H1 (cell line): ENCODE measurements around the gene MYH6. TPM values are rescaled to one million over a fixed set of nuclear protein-coding genes. Genes with fewer than 3 reads are reported as not detected.

Source experiments
- CTCF ChIA-PET: fragments of 300-600 bp; sonication (Branson Sonifier 250); formaldehyde crosslinking; loops from one replicate; lab custom pipeline; 2021; ENCODE audit not compliant: partially characterized antibody; lab: Charles Lee
- POLR2A ChIA-PET: fragments of 300-600 bp; sonication (Branson Sonifier 250); formaldehyde crosslinking; loops from one replicate; lab custom pipeline; 2021; ENCODE audit warnings: inconsistent platforms; ENCODE audit not compliant: partially characterized antibody; lab: Charles Lee
- DNase-seq, 2 experiments: peaks; one replicate each; pipeline versions ENCODE4 v3.0.0 to v3.0.0-alpha.2; 2010 to 2022; ENCODE audit warnings: low spot score in 2 of 2, low read depth in 1 of 2, mixed read lengths in 1 of 2
- FAIRE-seq: peaks from 2 replicates; lab custom pipeline; 2011; peaks lifted over from hg19 to GRCh38; lab: Jason Lieb, UNC
- H2AFZ ChIP-seq: 2 replicates; pipeline ENCODE4 v1.8.1; 2012; ENCODE audit warnings: low read length, inconsistent platforms
- H2AK5ac ChIP-seq: 2 replicates; pipeline ENCODE4 v1.6.1; 2013; ENCODE audit warnings: low read depth, low read length
- H2BK120ac ChIP-seq: replicated peaks from 2 replicates; pipeline ENCODE3; 2013; ENCODE audit warnings: low read depth, low read length, inconsistent platforms
- H2BK12ac ChIP-seq: 2 replicates; pipeline ENCODE4 v1.6.1; 2013; ENCODE audit warnings: low read depth, low read length
- H2BK15ac ChIP-seq: 2 replicates; pipeline ENCODE4 v1.6.1; 2013; ENCODE audit warnings: low read length
- H2BK20ac ChIP-seq: 2 replicates; pipeline ENCODE4 v1.6.1; 2013; ENCODE audit warnings: low read length
- H2BK5ac ChIP-seq: 2 replicates; pipeline ENCODE4 v1.6.1; 2013; ENCODE audit warnings: low read depth, low read length
- H3K14ac ChIP-seq: 2 replicates; pipeline ENCODE4 v1.6.1; 2013; ENCODE audit warnings: inconsistent platforms; ENCODE audit not compliant: insufficient read length
- H3K18ac ChIP-seq: 2 replicates; pipeline ENCODE4 v1.6.1; 2013; ENCODE audit warnings: low read length; ENCODE audit errors: extremely low read depth
- H3K23ac ChIP-seq: 2 replicates; pipeline ENCODE4 v1.6.1; 2013; ENCODE audit warnings: inconsistent platforms; ENCODE audit not compliant: insufficient read length
- H3K23me2 ChIP-seq: 2 replicates; pipeline ENCODE4 v1.6.1; 2013; ENCODE audit warnings: low read depth, low read length
- H3K27ac ChIP-seq: 2 replicates; pipeline ENCODE4 v1.6.1; 2011; ENCODE audit warnings: low read depth, low read length, inconsistent platforms
- H3K27me3 ChIP-seq, 4 experiments: replicated peaks in 1 of 4; 1 replicate in 1 of 4; 2 replicates in 3 of 4; pipeline versions ENCODE4 v1.6.1 to v1.8.1; 2011 to 2013; ENCODE audit warnings: low read length in 3 of 4, mild to moderate bottlenecking in 3 of 4, inconsistent platforms in 2 of 4, mixed read lengths in 2 of 4, moderate library complexity in 1 of 4; ENCODE audit not compliant: control insufficient read depth in 3 of 4, insufficient read depth in 3 of 4; ENCODE audit errors: extremely low read depth in 1 of 4
- H3K36me3 ChIP-seq, 4 experiments: 2 replicates each; pipeline versions ENCODE4 v1.6.1 to v1.8.1; 2011 to 2013; ENCODE audit warnings: mild to moderate bottlenecking in 4 of 4, low read length in 3 of 4, moderate library complexity in 2 of 4, control low read depth in 1 of 4, inconsistent platforms in 1 of 4; ENCODE audit not compliant: insufficient read depth in 4 of 4, control insufficient read depth in 2 of 4
- H3K4ac ChIP-seq: replicated peaks from 2 replicates; pipeline ENCODE3; 2013; ENCODE audit warnings: low read length, low read depth, mixed read lengths, inconsistent platforms; ENCODE audit not compliant: insufficient read length
- H3K4me1 ChIP-seq, 4 experiments: replicated peaks in 1 of 4; 1 replicate in 1 of 4; 2 replicates in 3 of 4; pipeline versions ENCODE4 v1.6.1 to v1.8.1; 2011 to 2013; ENCODE audit warnings: low read length in 3 of 4, inconsistent platforms in 2 of 4, mixed read lengths in 1 of 4; ENCODE audit not compliant: insufficient read depth in 4 of 4, control insufficient read depth in 3 of 4
- H3K4me2 ChIP-seq, 2 experiments: 2 replicates each; pipeline versions ENCODE4 v1.6.1 to v1.8.1; 2011 to 2013; ENCODE audit warnings: low read depth in 2 of 2, low read length in 2 of 2, control low read depth in 1 of 2, inconsistent platforms in 1 of 2, mild to moderate bottlenecking in 1 of 2; ENCODE audit not compliant: insufficient read depth in 1 of 2
- H3K4me3 ChIP-seq, 4 experiments: fragments of 200-600, 300-600 bp in 1 of 4; sonication (generic), shearing (Covaris generic), sonication (Bioruptor Twin) in 1 of 4; 2 replicates each; pipeline versions ENCODE4 v1.5.1 to v1.8.1; 2011 to 2016; ENCODE audit warnings: low read length in 4 of 4, low read depth in 3 of 4, control low read depth in 2 of 4, inconsistent platforms in 2 of 4, mild to moderate bottlenecking in 2 of 4, mixed read lengths in 1 of 4, moderate library complexity in 1 of 4; ENCODE audit not compliant: insufficient read depth in 2 of 4; ENCODE audit errors: extremely low read depth in 1 of 4
- H3K56ac ChIP-seq: replicated peaks from 2 replicates; pipeline ENCODE3; 2013; ENCODE audit warnings: low read depth, mild to moderate bottlenecking, mixed read lengths, low read length, inconsistent platforms; ENCODE audit not compliant: insufficient read length
- H3K79me1 ChIP-seq: 2 replicates; pipeline ENCODE4 v1.6.1; 2013; ENCODE audit warnings: low read depth, low read length, control low read depth
- H3K79me2 ChIP-seq, 2 experiments: 2 replicates each; pipeline versions ENCODE4 v1.6.1 to v1.8.1; 2012 to 2013; ENCODE audit warnings: low read length in 2 of 2, mild to moderate bottlenecking in 2 of 2, inconsistent platforms in 1 of 2; ENCODE audit not compliant: insufficient read depth in 2 of 2, control insufficient read depth in 1 of 2
- H3K9ac ChIP-seq, 4 experiments: replicated peaks in 1 of 4; 1 replicate in 1 of 4; 2 replicates in 3 of 4; pipeline versions ENCODE4 v1.6.1 to v1.8.1; 2011 to 2013; ENCODE audit warnings: low read depth in 3 of 4, low read length in 3 of 4, control low read depth in 2 of 4, mild to moderate bottlenecking in 2 of 4, moderate library complexity in 2 of 4, inconsistent platforms in 1 of 4; ENCODE audit errors: extremely low read depth in 1 of 4
- H3K9me3 ChIP-seq, 2 experiments: 2 replicates each; pipeline versions ENCODE4 v1.6.1 to v1.8.1; 2012 to 2013; ENCODE audit warnings: mild to moderate bottlenecking in 2 of 2, moderate library complexity in 2 of 2, control low read depth in 1 of 2, inconsistent platforms in 1 of 2, low read depth in 1 of 2, low read length in 1 of 2, mixed read lengths in 1 of 2; ENCODE audit not compliant: insufficient read depth in 2 of 2
- H4K20me1 ChIP-seq, 2 experiments: replicated peaks in 1 of 2; 2 replicates each; pipeline versions ENCODE3 to v1.8.1; 2011 to 2013; ENCODE audit warnings: inconsistent platforms in 2 of 2, low read length in 2 of 2, mild to moderate bottlenecking in 1 of 2; ENCODE audit not compliant: insufficient read depth in 2 of 2, control insufficient read depth in 1 of 2
- H4K5ac ChIP-seq: 2 replicates; pipeline ENCODE4 v1.6.1; 2013; ENCODE audit warnings: low read length, low read depth, mixed read lengths, inconsistent platforms; ENCODE audit not compliant: insufficient read length
- H4K8ac ChIP-seq: 2 replicates; pipeline ENCODE4 v1.8.0; 2013; ENCODE audit warnings: mild to moderate bottlenecking, moderate library complexity, low read length, inconsistent platforms; ENCODE audit not compliant: insufficient read depth; ENCODE audit errors: extremely low read depth
- H4K91ac ChIP-seq: replicated peaks from 2 replicates; pipeline ENCODE3; 2013; ENCODE audit warnings: low read length, mixed read lengths, inconsistent platforms; ENCODE audit not compliant: insufficient read length
- CHD1 ChIP-seq: IDR thresholded peaks from 2 replicates; pipeline ENCODE4 v1.6.1; 2012; ENCODE audit warnings: low read depth, low read length, improper control_type of control experiment
- NRF1 ChIP-seq: IDR thresholded peaks from 2 replicates; pipeline ENCODE4 v1.6.1; 2011; ENCODE audit warnings: mild to moderate bottlenecking, low read depth, low read length, improper control_type of control experiment
- POU5F1 ChIP-seq: IDR thresholded peaks from 2 replicates; pipeline ENCODE4 v1.6.1; 2011; ENCODE audit warnings: low read depth, mild to moderate bottlenecking, low read length, moderate library complexity
- RBBP5 ChIP-seq: IDR thresholded peaks from 2 replicates; pipeline ENCODE4 v1.7.1; 2012; ENCODE audit warnings: low read depth, mild to moderate bottlenecking, inconsistent platforms, low read length, moderate library complexity, borderline replicate concordance
- RXRA ChIP-seq: IDR thresholded peaks from 2 replicates; pipeline ENCODE4 v1.6.1; 2011; ENCODE audit warnings: low read depth, mild to moderate bottlenecking, low read length, moderate library complexity; ENCODE audit not compliant: insufficient read depth
- SIRT6 ChIP-seq: IDR thresholded peaks from one replicate; pipeline ENCODE4 v1.7.1; 2012; ENCODE audit warnings: low read length, inconsistent platforms
- TCF12 ChIP-seq: IDR thresholded peaks from 2 replicates; pipeline ENCODE4 v1.6.1; 2011; ENCODE audit warnings: low read depth, mild to moderate bottlenecking, low read length
- WGBS, 2 experiments: shearing (Covaris generic) in 1 of 2; methylation state at CpG; one replicate each; pipeline versions ENCODE4 v1.1.6 to v1.1.7; 2013 to 2015; ENCODE audit warnings: low lambda C conversion rate in 2 of 2, mixed read lengths in 2 of 2, inconsistent platforms in 1 of 2, low coverage in 1 of 2, missing lambda C conversion rate in 1 of 2; ENCODE audit not compliant: insufficient replicate concordance in 2 of 2, insufficient coverage in 1 of 2, insufficient read length in 1 of 2; ENCODE audit errors: extremely low coverage in 1 of 2, missing lambda C conversion rate in 1 of 2; 5-methylcytosine and 5-hydroxymethylcytosine counted together
- polyA plus RNA-seq, 7 experiments: library from polyadenylated mRNA; depleted of rRNA in 3 of 7; stranded (reverse) in 5 of 7; unstranded in 2 of 7; fragments of >200 nt in 5 of 7; fragments of 200-250 nt in 2 of 7; gene quantifications; 1 replicate in 5 of 7; 2 replicates in 1 of 7; 4 replicates in 1 of 7; pipeline versions ENCODE4 v1.2.1 to v1.2.3, GENCODE V29; 2011 to 2013; ENCODE audit warnings: missing spikeins in 2 of 7, mixed read lengths in 2 of 7
- total RNA-seq: library from RNA; stranded (reverse); fragmentation: NEBNext Ultra II Directional; extraction: Animal tissue kit (Norgen Biotek cat#: 25700); gene quantifications from 2 replicates; pipeline ENCODE4 v1.2.1, GENCODE V29; 2021
- TF ChIP-seq, protein P1 (sequence below): IDR thresholded peaks from 2 replicates; pipeline ENCODE4 v1.6.1; 2011; ENCODE audit warnings: low read length, improper control_type of control experiment

MYH6 gene
- total and polyA plus RNA-seq, 2 of the 8 experiments (the other 6 are each of a cell fraction or from before 2014, with no cell fraction given), result 0.03 TPM; not detected in 1

DNA sequence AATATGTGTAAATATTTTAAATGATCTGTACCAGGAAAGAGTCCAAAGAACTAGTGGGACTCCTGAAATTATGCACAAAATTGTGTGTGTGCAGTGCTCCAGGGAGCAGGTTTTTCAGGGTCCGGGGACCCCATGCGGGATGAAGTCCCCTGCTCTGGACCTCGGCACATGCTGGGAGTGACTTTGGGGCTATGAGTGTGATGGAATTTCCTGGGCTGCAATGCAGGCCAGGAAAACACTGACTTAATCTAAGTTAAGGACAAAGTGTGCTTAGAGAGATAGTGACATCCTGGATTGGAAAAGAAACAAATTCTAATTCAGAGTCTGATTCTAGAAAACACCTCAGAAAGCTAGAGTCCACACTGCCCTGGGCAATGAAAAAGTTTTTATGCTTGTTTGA, 6.2 kb upstream of the MYH6 start:
- no peaks in the 10 kb centered on the region; a peak in 1 of 7 replicates for H3K4me1 ChIP-seq
- H3K23ac ChIP-seq, result no peak overlapping the region
- no peak overlapping the region for H2BK120ac ChIP-seq
- H2BK15ac ChIP-seq, result no peak overlapping the region
- no peak overlapping the region for H2BK5ac ChIP-seq
- H3K79me2 ChIP-seq, result no peaks in the 10 kb centered on the region
- no peaks in the 10 kb centered on the region for H3K23me2 ChIP-seq
- no peak for TF ChIP-seq SIRT6
- TF ChIP-seq, protein P1, sequence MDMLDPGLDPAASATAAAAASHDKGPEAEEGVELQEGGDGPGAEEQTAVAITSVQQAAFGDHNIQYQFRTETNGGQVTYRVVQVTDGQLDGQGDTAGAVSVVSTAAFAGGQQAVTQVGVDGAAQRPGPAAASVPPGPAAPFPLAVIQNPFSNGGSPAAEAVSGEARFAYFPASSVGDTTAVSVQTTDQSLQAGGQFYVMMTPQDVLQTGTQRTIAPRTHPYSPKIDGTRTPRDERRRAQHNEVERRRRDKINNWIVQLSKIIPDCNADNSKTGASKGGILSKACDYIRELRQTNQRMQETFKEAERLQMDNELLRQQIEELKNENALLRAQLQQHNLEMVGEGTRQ, result no peak
- TF ChIP-seq RXRA, result no peak
- no peak for TF ChIP-seq TCF12
- TF ChIP-seq POU5F1, result no peak
- TF ChIP-seq CHD1, result no peak
- TF ChIP-seq RBBP5, result no peak
- no peak for TF ChIP-seq NRF1
- TF ChIP-seq, all 59 proteins: peak for 0
- Histone ChIP-seq H3K27ac (no peak overlapping the region), H2BK20ac (no peak overlapping the region), H2BK12ac (no peak overlapping the region), H3K9ac (no peak overlapping the region), H3K56ac (no peak overlapping the region), H3K36me3 (no peaks in the 10 kb centered on the region), H2AFZ (no peak overlapping the region), H3K4me3 (no peak overlapping the region), H4K91ac (no peak overlapping the region), H3K9me3 (no peaks in the 10 kb centered on the region), H3K79me1 (no peaks in the 10 kb centered on the region), H3K18ac (no peak overlapping the region), H3K4me2 (no peak overlapping the region), H2AK5ac (no peak overlapping the region), H4K20me1 (no peaks in the 10 kb centered on the region), H4K5ac (no peak overlapping the region), H4K8ac (peak overlapping the region; percentile 57; the same call in 1 of the 2 replicates), H3K4ac (no peak overlapping the region), H3K14ac (no peak overlapping the region), H3K27me3 (no peaks in the 10 kb centered on the region)
- WGBS, 2 experiments, result 93% methylated on average over 3 of the region's 3 CpGs; no CpG with 5 or more reads in 1 of the 2 experiments
- ChIA-PET POLR2A (interaction anchor here (1.3 kb wide), 1 partner anchor 11 kb away, joined by 3 read pairs; no protein-coding TSS in a partner anchor), CTCF (interaction anchor here (0.9 to 2.5 kb wide), 8 partner anchors 22 to 69 kb away, joined by 3 to 8 read pairs (median 4); no protein-coding TSS in a partner anchor)
- FAIRE-seq (no peak), DNase-seq (no peak)
